HepG2 (cell line): Measurements from ENCODE around the gene PPM1G. TPM values are rescaled to one million over a fixed set of nuclear protein-coding genes. Genes with fewer than 3 reads are reported as not detected.

Experiments used
- ATF3 ChIP-seq: sonication (generic); formaldehyde crosslinking; IDR thresholded peaks from 2 replicates; pipeline ENCODE4 v1.4.0; 2020; ENCODE audit warnings: missing genetic modification reagents
- CAMTA2 ChIP-seq: sonication (generic); formaldehyde crosslinking; IDR thresholded peaks from 2 replicates; pipeline ENCODE4 v1.4.0; 2020; ENCODE audit warnings: mild to moderate bottlenecking, missing genetic modification reagents, borderline replicate concordance
- DZIP1 ChIP-seq: sonication (generic); formaldehyde crosslinking; IDR thresholded peaks from 2 replicates; pipeline ENCODE4 v1.5.0; 2020; ENCODE audit warnings: mild to moderate bottlenecking, missing genetic modification reagents
- HNF1B ChIP-seq: sonication (generic); formaldehyde crosslinking; IDR thresholded peaks from 2 replicates; pipeline ENCODE4 v1.5.1; 2020; ENCODE audit warnings: mild to moderate bottlenecking, moderate library complexity, missing genetic modification reagents
- JARID2 ChIP-seq: sonication (generic); formaldehyde crosslinking; IDR thresholded peaks from 2 replicates; pipeline ENCODE4 v1.8.1; 2023; ENCODE audit warnings: missing genetic modification reagents, inconsistent platforms; ENCODE audit not compliant: insufficient replicate concordance
- KLF16 ChIP-seq, 2 experiments: sonication (generic) in 1 of 2; formaldehyde crosslinking in 1 of 2; IDR thresholded peaks; 2 replicates each; pipeline versions ENCODE4 v1.6.1 to v1.8.0; 2016 to 2023; ENCODE audit warnings: missing genetic modification reagents in 2 of 2, missing compliant biosample characterization in 1 of 2
- NFYC ChIP-seq: IDR thresholded peaks from 2 replicates; pipeline ENCODE4 v1.6.1; 2016; ENCODE audit warnings: missing genetic modification reagents, missing compliant biosample characterization
- NR2C2 ChIP-seq: sonication (generic); formaldehyde crosslinking; IDR thresholded peaks from 2 replicates; pipeline ENCODE4 v1.4.0; 2020; ENCODE audit warnings: missing genetic modification reagents, mild to moderate bottlenecking, moderate library complexity, borderline replicate concordance
- PHB2 ChIP-seq: fragments of 450-650 bp; IDR thresholded peaks from 2 replicates; pipeline ENCODE4 v1.6.1; 2018; ENCODE audit not compliant: partially characterized antibody
- PRDM15 ChIP-seq: sonication (generic); formaldehyde crosslinking; IDR thresholded peaks from 2 replicates; pipeline ENCODE4 v1.4.0; 2020; ENCODE audit warnings: missing genetic modification reagents
- RFXAP ChIP-seq: sonication (generic); formaldehyde crosslinking; IDR thresholded peaks from 2 replicates; pipeline ENCODE4 v1.4.0; 2020; ENCODE audit warnings: missing genetic modification reagents, borderline replicate concordance
- SIN3A ChIP-seq: IDR thresholded peaks from 2 replicates; pipeline ENCODE4 v1.6.1; 2011; ENCODE audit warnings: low read depth, mild to moderate bottlenecking, control low read depth, low read length, borderline replicate concordance
- SNAPC2 ChIP-seq: sonication (generic); formaldehyde crosslinking; IDR thresholded peaks from 2 replicates; pipeline ENCODE4 v1.8.1; 2022; ENCODE audit warnings: mild to moderate bottlenecking, missing genetic modification reagents
- SPEN ChIP-seq: sonication (generic); formaldehyde crosslinking; IDR thresholded peaks from 2 replicates; pipeline ENCODE4 v1.5.1; 2020; ENCODE audit warnings: low read depth, mild to moderate bottlenecking, missing genetic modification reagents
- ZBTB2 ChIP-seq: sonication (generic); formaldehyde crosslinking; IDR thresholded peaks from 2 replicates; pipeline ENCODE4 v1.8.0; 2022; ENCODE audit warnings: low read depth, missing genetic modification reagents
- ZBTB7A ChIP-seq: sonication (generic); formaldehyde crosslinking; IDR thresholded peaks from 2 replicates; pipeline ENCODE4 v1.8.0; 2022; ENCODE audit warnings: mild to moderate bottlenecking, missing genetic modification reagents
- ZNF282 ChIP-seq: fragments of 450-650 bp; IDR thresholded peaks from 2 replicates; pipeline ENCODE4 v1.6.1; 2018; ENCODE audit not compliant: partially characterized antibody
- ZNF569 ChIP-seq: sonication (generic); formaldehyde crosslinking; IDR thresholded peaks from 2 replicates; pipeline ENCODE4 v1.5.0; 2020; ENCODE audit warnings: mild to moderate bottlenecking, missing genetic modification reagents, moderate library complexity, borderline replicate concordance
- polyA plus RNA-seq, 8 experiments: library from polyadenylated mRNA; depleted of rRNA in 3 of 8; stranded (reverse) in 7 of 8; unstranded in 1 of 8; fragments of >200 nt; fragmentation: Illumina TruSeq in 4 of 8; extraction: Trizol in 4 of 8; gene quantifications; 2 replicates each; pipeline versions ENCODE4 v1.2.1 to v1.2.3, GENCODE V29; 2011 to 2016; ENCODE audit warnings: low read depth in 4 of 8, missing spikeins in 1 of 8, mixed read lengths in 1 of 8; ENCODE audit not compliant: insufficient read depth in 1 of 8
- total RNA-seq, 5 experiments: library from RNA; depleted of rRNA; stranded (reverse); fragments of >200 nt; fragmentation: Illumina TruSeq; extraction: Trizol; gene quantifications; 2 replicates each; pipeline ENCODE4 v1.2.3, GENCODE V29; 2016; ENCODE audit warnings: low read depth in 1 of 5

The PPM1G gene
- total and polyA plus RNA-seq, 2 of the 13 experiments (the other 11 are each of a cell fraction or from before 2014, with no cell fraction given), result 58.2 to 213 TPM

GRCh38 chr2:27379836-27380625, 29.4 kb downstream of the PPM1G start (continued):
- TF ChIP-seq SPEN (CRISPR knock-in tag) (peak; percentile 40; the same call in 1 of the 2 replicates), ATF3 (CRISPR knock-in tag) (no peak), HNF1B (peak; percentile 42; the same call in 1 of the 2 replicates), SNAPC2 (CRISPR knock-in tag) (no peak), DZIP1 (CRISPR knock-in tag) (no peak), RFXAP (CRISPR knock-in tag) (no peak), ZBTB2 (CRISPR knock-in tag) (no peak), KLF16 (CRISPR knock-in tag; IDR thresholded peaks at IDR 0.05) (peak in 1 of 2 experiments; percentile 16; a peak in 1 of 4 replicates), PRDM15 (CRISPR knock-in tag) (no peak), JARID2 (no peak), NFYC (no peak), ZBTB7A (CRISPR knock-in tag) (0 out of 2 replicates have a peak, but pooled peaks have one; percentile 24), ZNF569 (CRISPR knock-in tag) (no peak), PHB2 (no peak), SIN3A (peak; percentile 31; the same call in 1 of the 2 replicates), ZNF282 (no peak), CAMTA2 (CRISPR knock-in tag) (no peak), NR2C2 (peak; percentile 98)
